ENCODE measurements around the gene MRPL54.

The MRPL54 gene

GRCh38 chr19:3774621-3775373 is 12.3 kb downstream of the MRPL54 start:
- TF ChIP-seq CTCF (IDR thresholded peaks at IDR 0.05; ENCODE audit: insufficient read depth, low read depth, low read length, missing control alignments): no peak
- DNase-seq (ENCODE audit: low read depth): no peak
- H3K4me3 ChIP-seq (ENCODE audit: low read depth, low read length): no peak overlapping the region

- TF ChIP-seq CTCF (IDR thresholded peaks at IDR 0.05; ENCODE audit: insufficient read depth, low read depth, low read length, missing control alignments): no peak
- DNase-seq (ENCODE audit: low read depth): no peak
- H3K4me3 ChIP-seq (ENCODE audit: low read depth, low read length): no peak overlapping the region
Measured at GRCh38 chr19:3775374-3775711, 12.9 kb downstream of the MRPL54 start.

GRCh38 chr19:3775831-3776230 is 13.3 kb downstream of the MRPL54 start:
- DNase-seq (ENCODE audit: low read depth): no peak
- no peak for TF ChIP-seq CTCF (IDR thresholded peaks at IDR 0.05; ENCODE audit: insufficient read depth, low read depth, low read length, missing control alignments)
- no peak overlapping the region for H3K4me3 ChIP-seq (ENCODE audit: low read depth, low read length)

GRCh38 chr19:3776479-3777040 is 14.1 kb downstream of the MRPL54 start:
- no peak for TF ChIP-seq CTCF (IDR thresholded peaks at IDR 0.05; ENCODE audit: insufficient read depth, low read depth, low read length, missing control alignments)
- no peak overlapping the region for H3K4me3 ChIP-seq (ENCODE audit: low read depth, low read length)
- no peak for DNase-seq (ENCODE audit: low read depth)

GRCh38 chr19:3778104-3778867 is 15.8 kb downstream of the MRPL54 start:
- no peak overlapping the region for H3K4me3 ChIP-seq (ENCODE audit: low read depth, low read length)
- TF ChIP-seq CTCF (IDR thresholded peaks at IDR 0.05; ENCODE audit: insufficient read depth, low read depth, low read length, missing control alignments): no peak
- no peak for DNase-seq (ENCODE audit: low read depth)

- no peak for TF ChIP-seq CTCF (IDR thresholded peaks at IDR 0.05; ENCODE audit: insufficient read depth, low read depth, low read length, missing control alignments)
- H3K4me3 ChIP-seq (ENCODE audit: low read depth, low read length): no peak overlapping the region
- no peak for DNase-seq (ENCODE audit: low read depth)
Measured at GRCh38 chr19:3778899-3779723, 16.6 kb downstream of the MRPL54 start.

All from GM12865 (cell line).